NB4 (cell line): ENCODE data around the gene UBE2QL1.

Source experiments
- DNase-seq: peaks from one replicate; pipeline ENCODE4 v3.0.0; 2010; ENCODE audit warnings: low read depth
- H3K4me3 ChIP-seq: one replicate; pipeline ENCODE4 v1.5.1; 2011; ENCODE audit warnings: mild to moderate bottlenecking, low read depth, low read length, moderate library complexity
- MYC ChIP-seq: IDR thresholded peaks from 2 replicates; pipeline ENCODE4 v1.6.1; 2011; ENCODE audit warnings: low read depth, low read length
- POLR2A ChIP-seq: IDR thresholded peaks from 2 replicates; pipeline ENCODE4 v1.6.1; 2011; ENCODE audit warnings: mild to moderate bottlenecking; ENCODE audit not compliant: insufficient read length; ENCODE audit errors: extremely low read depth
- TF ChIP-seq, protein P1 (sequence below): IDR thresholded peaks from one replicate; pipeline ENCODE4 v1.5.1; 2012; ENCODE audit warnings: low read depth, low read length
- TF ChIP-seq, protein P2 (sequence below): IDR thresholded peaks from 2 replicates; pipeline ENCODE4 v1.6.1; 2011; ENCODE audit warnings: low read depth, low read length

UBE2QL1 gene

GRCh38 chr5:6454628-6455053 lies 6.0 kb downstream of the UBE2QL1 start:
- no peak overlapping the region for H3K4me3 ChIP-seq
- no peak for DNase-seq
- TF ChIP-seq MYC (no peak), POLR2A (no peak)
- TF ChIP-seq, protein P1, sequence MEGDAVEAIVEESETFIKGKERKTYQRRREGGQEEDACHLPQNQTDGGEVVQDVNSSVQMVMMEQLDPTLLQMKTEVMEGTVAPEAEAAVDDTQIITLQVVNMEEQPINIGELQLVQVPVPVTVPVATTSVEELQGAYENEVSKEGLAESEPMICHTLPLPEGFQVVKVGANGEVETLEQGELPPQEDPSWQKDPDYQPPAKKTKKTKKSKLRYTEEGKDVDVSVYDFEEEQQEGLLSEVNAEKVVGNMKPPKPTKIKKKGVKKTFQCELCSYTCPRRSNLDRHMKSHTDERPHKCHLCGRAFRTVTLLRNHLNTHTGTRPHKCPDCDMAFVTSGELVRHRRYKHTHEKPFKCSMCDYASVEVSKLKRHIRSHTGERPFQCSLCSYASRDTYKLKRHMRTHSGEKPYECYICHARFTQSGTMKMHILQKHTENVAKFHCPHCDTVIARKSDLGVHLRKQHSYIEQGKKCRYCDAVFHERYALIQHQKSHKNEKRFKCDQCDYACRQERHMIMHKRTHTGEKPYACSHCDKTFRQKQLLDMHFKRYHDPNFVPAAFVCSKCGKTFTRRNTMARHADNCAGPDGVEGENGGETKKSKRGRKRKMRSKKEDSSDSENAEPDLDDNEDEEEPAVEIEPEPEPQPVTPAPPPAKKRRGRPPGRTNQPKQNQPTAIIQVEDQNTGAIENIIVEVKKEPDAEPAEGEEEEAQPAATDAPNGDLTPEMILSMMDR: no peak
- TF ChIP-seq, protein P2, sequence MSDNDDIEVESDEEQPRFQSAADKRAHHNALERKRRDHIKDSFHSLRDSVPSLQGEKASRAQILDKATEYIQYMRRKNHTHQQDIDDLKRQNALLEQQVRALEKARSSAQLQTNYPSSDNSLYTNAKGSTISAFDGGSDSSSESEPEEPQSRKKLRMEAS: no peak

GRCh38 chr5:6455571-6456200 lies 7.0 kb downstream of the UBE2QL1 start:
- TF ChIP-seq, protein P1: no peak
- no peak for TF ChIP-seq MYC
- no peak for TF ChIP-seq POLR2A
- TF ChIP-seq, protein P2: no peak
- no peak for DNase-seq
- no peak overlapping the region for H3K4me3 ChIP-seq

- TF ChIP-seq, protein P2: no peak
- TF ChIP-seq, protein P1: no peak
- TF ChIP-seq MYC (no peak), POLR2A (no peak)
- no peak overlapping the region for H3K4me3 ChIP-seq
- DNase-seq: no peak
These were observed 8.2 kb downstream of the UBE2QL1 start for GRCh38 chr5:6456766-6457370.

DNA sequence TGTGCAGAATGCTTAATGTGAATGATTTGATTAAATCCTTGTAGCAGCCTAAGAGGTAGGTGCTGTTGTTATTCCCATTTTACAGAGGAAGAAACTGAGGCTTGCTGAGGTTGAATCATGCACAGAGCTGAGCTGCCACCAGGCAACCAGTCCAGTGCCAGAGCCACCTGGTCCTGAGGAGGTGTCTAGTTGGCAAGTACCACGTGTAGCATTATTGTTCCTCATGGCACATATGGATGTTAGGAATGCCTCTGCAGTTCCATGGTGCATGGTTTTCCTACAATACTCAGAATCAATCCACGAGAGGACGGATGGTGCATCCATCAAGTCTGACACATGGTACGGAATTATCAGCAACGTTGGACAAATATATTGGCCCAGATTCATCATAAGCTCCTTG lies 8.9 kb downstream of the UBE2QL1 start:
- H3K4me3 ChIP-seq: no peak overlapping the region
- no peak for DNase-seq
- TF ChIP-seq, protein P2: no peak
- TF ChIP-seq, protein P1: no peak
- TF ChIP-seq MYC (no peak), POLR2A (no peak)

DNA sequence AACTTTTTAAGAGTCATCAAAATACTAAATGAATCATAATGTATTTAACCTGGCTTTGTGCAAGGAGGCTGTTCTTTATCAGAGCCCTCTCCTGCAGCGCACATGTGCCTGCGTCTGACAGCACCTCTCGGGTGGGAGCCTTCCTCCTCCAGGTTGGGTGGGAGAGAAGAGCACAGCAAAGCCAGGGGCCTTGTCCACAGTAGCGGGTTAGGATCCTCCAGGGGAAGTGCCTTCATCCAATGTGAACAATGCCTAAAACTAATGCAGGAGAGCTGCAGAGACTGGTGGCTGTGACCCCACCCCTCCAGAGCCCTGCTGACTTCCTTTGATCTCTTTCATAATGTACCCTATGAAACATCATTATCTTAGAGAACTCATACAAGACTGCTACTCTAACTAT lies 10.2 kb downstream of the UBE2QL1 start:
- no peak for DNase-seq
- H3K4me3 ChIP-seq: no peak overlapping the region
- TF ChIP-seq, protein P1: no peak
- no peak for TF ChIP-seq MYC
- no peak for TF ChIP-seq POLR2A
- TF ChIP-seq, protein P2: no peak
